Activated CD8-positive, alpha-beta memory T cell treated with anti-CD3 and anti-CD28 coated beads, Interleukin-2, amount 50 U/mL, for 1 hour (primary cell): ENCODE results near the gene TDRD5.
"Not testable (repeated sequence)": the region's sequence is repeated elsewhere in the genome, so short reads cannot be mapped to it uniquely, and the experiment has no call there.

Source experiments
- DNase-seq: peaks from one replicate; pipeline ENCODE4 v3.0.0-alpha.2; 2020; ENCODE audit errors: extremely low read depth

TDRD5 gene

DNA sequence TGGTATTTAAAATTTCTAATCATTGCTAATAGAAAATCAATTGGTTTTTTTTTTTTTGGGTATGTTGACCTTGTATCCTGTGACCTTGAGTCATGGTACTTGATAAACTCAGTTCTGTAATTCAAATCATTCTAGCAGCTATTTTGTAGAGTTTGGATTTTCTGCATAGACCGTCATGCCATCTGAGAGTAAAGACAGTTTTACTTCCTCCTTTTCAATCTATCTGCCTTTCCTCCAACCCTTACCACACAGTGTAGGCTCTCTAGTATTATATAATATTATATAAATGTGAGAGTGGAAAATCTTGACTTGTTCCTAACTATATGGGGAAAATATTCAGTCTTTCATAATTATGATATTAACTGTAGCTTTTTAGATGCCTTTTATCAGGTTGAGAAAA is 7.0 kb downstream of the TDRD5 start:
- no peak for DNase-seq

DNA sequence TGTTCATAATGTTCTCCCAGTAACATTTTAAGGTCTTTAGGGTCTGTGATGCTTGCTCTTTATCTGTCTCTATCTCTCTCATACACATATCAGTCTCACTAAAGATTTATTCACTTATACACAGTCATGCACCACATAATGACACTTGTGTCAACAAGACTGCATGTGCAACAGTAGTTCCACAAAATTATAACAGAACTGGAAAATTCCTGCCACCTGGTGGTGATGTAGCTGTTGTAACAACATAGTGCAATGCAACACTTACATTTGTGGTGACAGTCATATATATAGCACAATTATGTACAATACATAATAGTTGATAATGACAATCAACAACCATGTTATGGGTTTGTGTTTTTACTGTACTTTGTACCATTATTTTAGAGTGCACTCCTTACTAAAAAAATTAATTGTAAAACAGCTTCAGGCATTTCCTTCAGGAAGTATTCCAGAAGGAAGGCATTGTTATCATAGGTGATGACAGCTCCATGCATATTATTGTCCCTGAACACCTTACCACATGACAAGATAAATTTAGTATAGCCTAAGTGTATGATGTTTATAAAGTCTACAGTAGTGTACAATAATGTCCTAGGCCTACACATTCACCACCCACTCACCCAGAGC is 8.1 kb downstream of the TDRD5 start:
- DNase-seq, result no peak

GRCh38 chr1:179601093-179601492 is 9.5 kb downstream of the TDRD5 start:
- DNase-seq, result no peak

- no peak for DNase-seq
These were observed 20.7 kb downstream of the TDRD5 start for GRCh38 chr1:179612361-179612760.

DNA sequence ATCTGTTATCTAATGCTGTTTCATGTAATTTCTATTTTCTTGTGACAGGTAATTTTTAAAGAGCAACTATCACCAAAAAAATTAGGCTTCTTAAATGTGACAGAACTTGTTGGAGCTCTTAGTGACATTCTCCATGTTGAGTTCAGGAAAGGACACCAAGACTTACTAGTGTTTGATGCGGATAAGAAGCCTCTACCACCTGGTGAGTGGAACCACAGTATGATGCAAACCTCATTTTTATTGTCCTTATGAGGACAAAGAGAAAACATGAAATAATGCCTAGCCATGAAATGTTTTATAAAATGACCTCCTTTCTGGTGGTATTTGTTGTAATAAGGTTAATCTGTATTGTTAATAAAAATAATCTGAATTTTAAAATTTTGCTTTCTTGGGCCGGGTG is 39.1 kb downstream of the TDRD5 start:
- DNase-seq, result no peak

DNA sequence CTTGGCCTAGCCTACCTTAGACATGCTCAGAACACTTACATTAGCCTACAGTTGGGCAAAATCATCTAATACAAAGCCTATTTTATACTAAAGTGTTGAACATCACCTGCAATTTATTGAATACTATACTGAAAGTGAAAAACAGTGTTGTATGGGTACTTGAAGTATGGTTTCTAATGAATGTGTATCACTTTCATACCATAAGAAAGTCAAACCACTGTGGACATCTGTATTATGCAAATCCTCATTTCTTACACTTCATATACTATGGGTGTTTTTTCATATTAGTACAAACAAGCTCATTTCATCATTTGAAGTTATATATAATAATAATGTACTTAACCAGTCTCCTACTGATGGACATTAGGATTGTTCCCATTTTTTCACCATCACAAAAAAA is 41.2 kb downstream of the TDRD5 start:
- DNase-seq, result no peak

- DNase-seq, result no peak
These were observed 45.7 kb downstream of the TDRD5 start for GRCh38 chr1:179637211-179637860.

DNA sequence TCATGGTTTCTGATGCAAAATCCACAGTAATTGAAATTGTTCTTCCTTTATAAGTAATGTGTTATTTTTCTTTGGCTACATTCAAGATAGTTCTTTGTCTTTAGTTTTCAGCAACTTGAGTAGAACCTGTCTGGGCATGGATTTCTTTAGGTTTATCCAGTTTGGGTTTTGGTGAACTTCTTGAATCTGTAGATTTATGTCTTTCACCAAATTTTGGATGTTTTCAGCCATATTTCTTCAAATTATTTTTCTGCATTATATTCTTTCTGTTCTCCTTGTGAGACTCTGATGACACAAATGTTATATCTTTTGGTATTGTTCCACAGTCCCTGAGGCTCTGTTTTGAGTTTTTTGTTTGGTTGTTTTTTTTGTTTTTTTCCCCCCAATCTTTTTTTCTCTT is 69.4 kb downstream of the TDRD5 start:
- no peak for DNase-seq

GRCh38 chr1:179663810-179664209 is 72.2 kb downstream of the TDRD5 start:
- DNase-seq, result no peak

DNA sequence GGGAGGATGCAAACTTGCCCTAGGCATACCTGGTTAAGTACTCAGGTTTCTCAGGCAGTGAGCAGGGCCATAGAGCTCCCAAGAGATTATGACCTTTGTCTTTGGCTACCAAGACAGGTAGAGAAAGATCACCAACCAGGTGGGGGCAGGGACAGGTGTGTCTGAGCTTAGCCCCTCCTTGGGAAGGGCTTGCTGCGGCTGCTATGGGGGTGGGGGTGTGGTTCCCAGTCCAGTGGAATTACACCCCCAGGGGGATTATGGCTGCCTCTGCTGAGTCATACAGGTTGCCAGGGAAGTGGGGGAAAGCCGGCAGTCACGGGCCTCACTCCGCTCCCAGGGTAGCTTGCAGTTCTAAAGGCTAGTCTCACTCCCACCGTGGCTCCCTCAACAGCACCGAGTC is 86.2 kb downstream of the TDRD5 start:
- no peak for DNase-seq

- DNase-seq, result not testable (repeated sequence)
These were observed 102.9 kb downstream of the TDRD5 start for GRCh38 chr1:179694530-179694929.

DNA sequence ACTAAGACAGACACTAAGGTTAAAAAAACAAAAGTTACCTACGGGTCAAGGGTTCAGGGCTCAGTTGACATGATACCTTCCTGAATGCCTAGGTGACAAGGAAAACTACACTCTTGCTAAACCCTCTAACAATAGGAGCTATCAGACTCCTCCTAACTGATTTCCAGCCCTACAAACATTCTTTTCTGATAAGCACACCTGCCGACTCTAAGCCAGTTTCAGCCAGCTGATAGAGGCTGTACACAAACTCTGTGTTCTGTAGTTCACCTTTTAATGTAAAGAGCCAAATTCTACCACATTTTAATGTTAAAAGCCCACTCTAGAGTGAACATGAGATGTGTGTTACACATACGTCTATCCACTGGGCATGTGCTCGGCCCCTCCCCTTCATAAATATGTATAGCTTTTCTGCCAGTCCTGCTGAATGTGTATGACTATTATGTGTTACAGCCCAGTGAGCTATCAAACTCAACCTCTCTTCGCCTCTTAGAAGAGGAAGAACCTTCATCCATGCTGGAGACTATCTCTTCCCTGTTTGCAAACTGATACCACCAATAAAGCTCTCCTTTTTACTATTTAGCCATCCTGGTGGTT is 111.4 kb downstream of the TDRD5 start:
- DNase-seq, result no peak

DNA sequence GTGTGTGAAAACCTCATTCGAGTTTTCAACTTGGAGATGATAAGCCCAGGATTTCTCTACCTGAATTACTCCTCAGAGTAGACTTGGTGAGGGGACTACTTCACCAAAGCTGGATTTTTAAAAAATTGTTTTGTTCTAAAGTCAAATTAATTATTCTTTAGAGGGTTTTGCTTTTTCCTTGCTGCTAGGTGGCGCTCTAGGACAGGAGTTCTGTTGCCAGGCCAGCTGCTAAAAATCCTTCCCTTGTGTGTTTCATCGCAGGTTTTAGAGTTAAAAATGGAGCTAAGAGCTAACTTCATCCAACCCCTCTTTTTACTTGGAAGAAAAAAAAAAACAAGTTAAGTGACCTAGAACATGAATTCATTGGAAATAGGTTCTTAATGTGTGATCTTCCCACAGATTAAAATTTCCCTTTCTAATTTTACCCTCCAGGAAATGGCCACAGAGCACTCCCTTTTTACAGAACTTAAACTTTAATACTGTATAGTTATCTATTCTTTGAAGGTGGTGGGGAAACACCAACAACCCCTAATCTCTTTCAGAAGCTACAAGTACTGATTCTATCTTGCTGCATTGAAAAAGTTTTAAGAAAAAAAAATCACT is 114.8 kb downstream of the TDRD5 start:
- DNase-seq, result peak; percentile 16

GRCh38 chr1:179707406-179707805 is 115.8 kb downstream of the TDRD5 start:
- no peak for DNase-seq

DNA sequence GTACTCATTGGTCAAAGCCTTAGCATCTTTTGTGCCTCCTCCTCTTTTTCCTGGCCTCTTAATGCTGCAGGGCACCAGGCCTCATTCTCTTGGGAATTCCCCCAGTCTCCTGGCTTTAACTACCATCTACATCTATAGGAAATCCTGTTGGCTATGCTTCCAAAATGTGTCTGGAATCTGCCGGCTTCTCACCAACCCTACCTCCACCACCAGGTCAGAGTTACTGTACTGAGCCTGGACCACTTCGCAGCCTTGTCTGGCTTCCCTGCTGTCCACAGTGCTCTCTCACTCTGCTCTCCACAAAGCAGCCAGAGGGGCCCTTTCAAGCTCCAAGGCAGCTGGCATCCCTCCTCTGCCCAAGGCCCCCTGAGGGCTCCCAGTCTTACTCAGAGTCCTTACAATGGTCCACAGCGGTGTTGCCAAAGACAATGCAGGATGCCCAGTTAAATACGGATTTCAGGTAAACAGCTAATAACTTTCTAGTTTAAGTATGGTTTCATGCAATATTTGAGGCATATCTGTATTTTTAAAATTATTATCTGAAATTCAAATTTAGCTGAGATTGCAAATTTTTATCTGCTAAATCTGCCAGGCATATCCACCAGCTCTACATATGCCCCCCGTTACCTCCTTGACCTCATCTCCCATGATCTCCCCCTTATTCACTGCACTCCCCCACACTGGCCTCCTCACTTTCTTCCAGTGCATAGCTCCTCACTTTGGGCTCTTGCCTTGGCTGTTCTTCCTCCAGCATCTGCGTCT is 117.0 kb downstream of the TDRD5 start:
- no peak for DNase-seq

GRCh38 chr1:179709841-179710329 is 118.3 kb downstream of the TDRD5 start:
- DNase-seq, result no peak

DNA sequence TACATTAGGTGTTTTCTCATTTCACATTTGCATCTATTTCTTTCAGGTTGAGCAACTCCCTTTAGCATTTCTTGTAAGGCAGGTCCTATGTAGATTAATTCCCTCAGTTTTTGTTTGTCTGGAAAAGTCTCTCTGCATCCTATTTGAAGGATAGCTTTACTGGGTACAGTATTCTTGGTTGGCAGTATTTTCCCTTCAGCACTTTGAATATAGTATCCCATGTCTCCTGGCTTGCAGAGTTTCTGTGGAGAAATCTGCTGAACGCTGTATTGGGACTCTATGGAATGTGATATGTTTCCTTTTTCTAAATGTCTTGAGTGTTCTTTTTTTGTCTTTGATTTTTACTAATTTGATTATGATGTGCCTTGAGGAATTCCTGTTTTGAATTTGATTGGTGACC is 122.5 kb downstream of the TDRD5 start:
- DNase-seq, result no peak

DNA sequence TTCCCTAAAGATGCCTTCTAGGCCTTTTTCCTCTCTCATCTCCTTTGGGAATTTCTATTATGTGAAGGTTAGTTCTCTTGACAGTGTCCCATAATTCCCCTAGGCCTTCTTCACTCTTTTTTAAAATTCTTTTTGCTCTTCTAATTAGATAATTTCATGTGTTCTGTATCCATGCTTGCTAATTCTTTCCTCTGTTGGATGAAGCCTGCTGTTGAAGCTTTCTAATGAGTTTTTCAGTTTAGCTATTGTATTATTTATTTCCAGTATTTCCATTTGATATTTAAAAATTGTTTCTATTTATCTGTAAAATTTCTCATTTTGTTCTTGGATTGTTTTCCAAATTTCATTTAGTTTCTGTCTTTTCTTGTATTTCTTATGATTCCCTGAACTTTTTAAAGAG is 123.0 kb downstream of the TDRD5 start:
- no peak for DNase-seq

- no peak for DNase-seq
These were observed 127.6 kb downstream of the TDRD5 start for GRCh38 chr1:179719272-179719671.

DNA sequence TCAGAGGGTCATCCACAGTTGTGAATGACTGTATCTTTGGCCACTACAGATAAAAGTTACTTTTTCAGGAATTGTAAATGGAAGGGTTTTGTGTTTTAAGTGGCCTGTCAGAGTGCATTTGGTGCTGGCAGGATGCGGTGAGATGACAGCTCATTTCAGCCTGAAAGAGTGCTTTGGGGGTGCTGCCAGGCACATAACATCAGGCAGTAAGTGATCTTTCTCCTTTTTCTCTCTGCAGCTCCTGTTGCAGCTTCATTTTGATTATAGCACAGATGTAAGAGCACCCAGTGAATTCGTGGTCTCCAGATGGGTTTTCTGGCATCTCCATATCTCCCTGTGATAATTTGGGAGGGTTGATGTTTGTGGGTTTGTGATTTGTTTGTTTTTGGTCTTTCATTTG is 136.6 kb downstream of the TDRD5 start:
- no peak for DNase-seq

DNA sequence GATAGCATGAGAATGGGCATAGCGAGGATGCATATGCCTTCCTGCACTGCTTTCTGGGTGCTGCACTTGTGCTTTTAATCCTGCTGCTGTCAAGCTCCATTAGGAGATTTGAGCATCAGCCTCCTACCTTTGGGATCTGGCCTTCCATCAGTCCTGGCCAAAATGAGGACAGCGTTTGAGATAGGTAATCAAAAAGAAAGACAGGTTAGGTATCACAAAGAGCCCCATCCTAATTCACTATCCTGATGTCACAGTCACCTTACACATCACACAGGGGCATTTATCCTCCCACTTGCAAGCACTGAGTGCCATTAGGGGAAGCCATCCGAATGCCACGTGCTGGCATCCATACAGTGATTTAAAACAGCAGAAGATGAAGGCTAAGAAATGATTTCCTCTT is 138.2 kb downstream of the TDRD5 start:
- DNase-seq, result no peak

- DNase-seq, result no peak
These were observed 140.0 kb downstream of the TDRD5 start for GRCh38 chr1:179731643-179732042.
